AG08395 (cell line): ENCODE data around the gene LGALS3BP.
"Not testable (repeated sequence)": the region's sequence is repeated elsewhere in the genome, so short reads cannot be mapped to it uniquely, and the experiment has no call there.

Experiments
- DNase-seq: peaks from one replicate; pipeline ENCODE4 v3.0.0; 2012; ENCODE audit warnings: mixed read lengths, low spot score

Gene LGALS3BP

GRCh38 chr17:78962984-78963348 is 16.8 kb downstream of the LGALS3BP start:
- DNase-seq, result not testable (repeated sequence)

- DNase-seq, result peak; percentile 22
Measured at GRCh38 chr17:78962345-78962983, 17.3 kb downstream of the LGALS3BP start.

GRCh38 chr17:78961571-78961970 is 18.2 kb downstream of the LGALS3BP start:
- DNase-seq, result no peak

GRCh38 chr17:78960928-78961327 is 18.8 kb downstream of the LGALS3BP start:
- peak; percentile 58 for DNase-seq

- DNase-seq, result no peak
Measured at GRCh38 chr17:78959803-78960202, 19.9 kb downstream of the LGALS3BP start.

GRCh38 chr17:78958641-78959127 is 21.0 kb downstream of the LGALS3BP start:
- DNase-seq, result no peak

GRCh38 chr17:78957128-78957527 is 22.6 kb downstream of the LGALS3BP start:
- no peak for DNase-seq

- no peak for DNase-seq
Measured at GRCh38 chr17:78956254-78956653, 23.5 kb downstream of the LGALS3BP start.

- DNase-seq, result no peak
Measured at GRCh38 chr17:78954684-78955083, 25.0 kb downstream of the LGALS3BP start.

- no peak for DNase-seq
Measured at GRCh38 chr17:78953356-78954350, 26.1 kb downstream of the LGALS3BP start.

GRCh38 chr17:78952706-78953105 is 27.0 kb downstream of the LGALS3BP start:
- no peak for DNase-seq

- DNase-seq, result no peak
Measured at GRCh38 chr17:78951967-78952551, 27.7 kb downstream of the LGALS3BP start.

GRCh38 chr17:78950870-78951269 is 28.9 kb downstream of the LGALS3BP start:
- DNase-seq, result no peak

- DNase-seq, result no peak
Measured at GRCh38 chr17:78947235-78948149, 32.2 kb downstream of the LGALS3BP start.

GRCh38 chr17:78946631-78947030 is 33.1 kb downstream of the LGALS3BP start:
- no peak for DNase-seq

GRCh38 chr17:78946131-78946530 is 33.6 kb downstream of the LGALS3BP start:
- DNase-seq, result no peak

- DNase-seq, result not testable (repeated sequence)
Measured at GRCh38 chr17:78945455-78945854, 34.3 kb downstream of the LGALS3BP start.

- no peak for DNase-seq
Measured at GRCh38 chr17:78944956-78945355, 34.8 kb downstream of the LGALS3BP start.

- no peak for DNase-seq
Measured at GRCh38 chr17:78944026-78944425, 35.7 kb downstream of the LGALS3BP start.

GRCh38 chr17:78940708-78941107 is 39.0 kb downstream of the LGALS3BP start:
- no peak for DNase-seq

GRCh38 chr17:78940258-78940657 is 39.5 kb downstream of the LGALS3BP start:
- DNase-seq, result no peak

- DNase-seq, result no peak
Measured at GRCh38 chr17:78939615-78940014, 40.1 kb downstream of the LGALS3BP start.
